H1 (cell line): ENCODE measurements around the gene COL25A1. TPM values are rescaled to one million over a fixed set of nuclear protein-coding genes. Genes with fewer than 3 reads are reported as not detected.

Experiments used
- CTCF ChIA-PET: fragments of 300-600 bp; sonication (Branson Sonifier 250); formaldehyde crosslinking; loops from one replicate; lab custom pipeline; 2021; ENCODE audit not compliant: partially characterized antibody; lab: Charles Lee
- POLR2A ChIA-PET: fragments of 300-600 bp; sonication (Branson Sonifier 250); formaldehyde crosslinking; loops from one replicate; lab custom pipeline; 2021; ENCODE audit warnings: inconsistent platforms; ENCODE audit not compliant: partially characterized antibody; lab: Charles Lee
- DNase-seq, 2 experiments: peaks; one replicate each; pipeline versions ENCODE4 v3.0.0 to v3.0.0-alpha.2; 2010 to 2022; ENCODE audit warnings: low spot score in 2 of 2, low read depth in 1 of 2, mixed read lengths in 1 of 2
- FAIRE-seq: peaks from 2 replicates; lab custom pipeline; 2011; peaks lifted over from hg19 to GRCh38; lab: Jason Lieb, UNC
- H2AFZ ChIP-seq: 2 replicates; pipeline ENCODE4 v1.8.1; 2012; ENCODE audit warnings: low read length, inconsistent platforms
- H2AK5ac ChIP-seq: 2 replicates; pipeline ENCODE4 v1.6.1; 2013; ENCODE audit warnings: low read depth, low read length
- H2BK120ac ChIP-seq: replicated peaks from 2 replicates; pipeline ENCODE3; 2013; ENCODE audit warnings: low read depth, low read length, inconsistent platforms
- H2BK12ac ChIP-seq: 2 replicates; pipeline ENCODE4 v1.6.1; 2013; ENCODE audit warnings: low read depth, low read length
- H2BK15ac ChIP-seq: 2 replicates; pipeline ENCODE4 v1.6.1; 2013; ENCODE audit warnings: low read length
- H2BK20ac ChIP-seq: 2 replicates; pipeline ENCODE4 v1.6.1; 2013; ENCODE audit warnings: low read length
- H2BK5ac ChIP-seq: 2 replicates; pipeline ENCODE4 v1.6.1; 2013; ENCODE audit warnings: low read depth, low read length
- H3K14ac ChIP-seq: 2 replicates; pipeline ENCODE4 v1.6.1; 2013; ENCODE audit warnings: inconsistent platforms; ENCODE audit not compliant: insufficient read length
- H3K18ac ChIP-seq: 2 replicates; pipeline ENCODE4 v1.6.1; 2013; ENCODE audit warnings: low read length; ENCODE audit errors: extremely low read depth
- H3K23ac ChIP-seq: 2 replicates; pipeline ENCODE4 v1.6.1; 2013; ENCODE audit warnings: inconsistent platforms; ENCODE audit not compliant: insufficient read length
- H3K23me2 ChIP-seq: 2 replicates; pipeline ENCODE4 v1.6.1; 2013; ENCODE audit warnings: low read depth, low read length
- H3K27ac ChIP-seq: 2 replicates; pipeline ENCODE4 v1.6.1; 2011; ENCODE audit warnings: low read depth, low read length, inconsistent platforms
- H3K27me3 ChIP-seq, 4 experiments: replicated peaks in 1 of 4; 1 replicate in 1 of 4; 2 replicates in 3 of 4; pipeline versions ENCODE4 v1.6.1 to v1.8.1; 2011 to 2013; ENCODE audit warnings: low read length in 3 of 4, mild to moderate bottlenecking in 3 of 4, inconsistent platforms in 2 of 4, mixed read lengths in 2 of 4, moderate library complexity in 1 of 4; ENCODE audit not compliant: control insufficient read depth in 3 of 4, insufficient read depth in 3 of 4; ENCODE audit errors: extremely low read depth in 1 of 4
- H3K36me3 ChIP-seq, 4 experiments: 2 replicates each; pipeline versions ENCODE4 v1.6.1 to v1.8.1; 2011 to 2013; ENCODE audit warnings: mild to moderate bottlenecking in 4 of 4, low read length in 3 of 4, moderate library complexity in 2 of 4, control low read depth in 1 of 4, inconsistent platforms in 1 of 4; ENCODE audit not compliant: insufficient read depth in 4 of 4, control insufficient read depth in 2 of 4
- H3K4ac ChIP-seq: replicated peaks from 2 replicates; pipeline ENCODE3; 2013; ENCODE audit warnings: low read length, low read depth, mixed read lengths, inconsistent platforms; ENCODE audit not compliant: insufficient read length
- H3K4me1 ChIP-seq, 4 experiments: replicated peaks in 1 of 4; 1 replicate in 1 of 4; 2 replicates in 3 of 4; pipeline versions ENCODE4 v1.6.1 to v1.8.1; 2011 to 2013; ENCODE audit warnings: low read length in 3 of 4, inconsistent platforms in 2 of 4, mixed read lengths in 1 of 4; ENCODE audit not compliant: insufficient read depth in 4 of 4, control insufficient read depth in 3 of 4
- H3K4me2 ChIP-seq, 2 experiments: 2 replicates each; pipeline versions ENCODE4 v1.6.1 to v1.8.1; 2011 to 2013; ENCODE audit warnings: low read depth in 2 of 2, low read length in 2 of 2, control low read depth in 1 of 2, inconsistent platforms in 1 of 2, mild to moderate bottlenecking in 1 of 2; ENCODE audit not compliant: insufficient read depth in 1 of 2
- H3K4me3 ChIP-seq, 4 experiments: fragments of 200-600, 300-600 bp in 1 of 4; sonication (generic), shearing (Covaris generic), sonication (Bioruptor Twin) in 1 of 4; 2 replicates each; pipeline versions ENCODE4 v1.5.1 to v1.8.1; 2011 to 2016; ENCODE audit warnings: low read length in 4 of 4, low read depth in 3 of 4, control low read depth in 2 of 4, inconsistent platforms in 2 of 4, mild to moderate bottlenecking in 2 of 4, mixed read lengths in 1 of 4, moderate library complexity in 1 of 4; ENCODE audit not compliant: insufficient read depth in 2 of 4; ENCODE audit errors: extremely low read depth in 1 of 4
- H3K56ac ChIP-seq: replicated peaks from 2 replicates; pipeline ENCODE3; 2013; ENCODE audit warnings: low read depth, mild to moderate bottlenecking, mixed read lengths, low read length, inconsistent platforms; ENCODE audit not compliant: insufficient read length
- H3K79me1 ChIP-seq: 2 replicates; pipeline ENCODE4 v1.6.1; 2013; ENCODE audit warnings: low read depth, low read length, control low read depth
- H3K79me2 ChIP-seq, 2 experiments: 2 replicates each; pipeline versions ENCODE4 v1.6.1 to v1.8.1; 2012 to 2013; ENCODE audit warnings: low read length in 2 of 2, mild to moderate bottlenecking in 2 of 2, inconsistent platforms in 1 of 2; ENCODE audit not compliant: insufficient read depth in 2 of 2, control insufficient read depth in 1 of 2
- H3K9ac ChIP-seq, 4 experiments: replicated peaks in 1 of 4; 1 replicate in 1 of 4; 2 replicates in 3 of 4; pipeline versions ENCODE4 v1.6.1 to v1.8.1; 2011 to 2013; ENCODE audit warnings: low read depth in 3 of 4, low read length in 3 of 4, control low read depth in 2 of 4, mild to moderate bottlenecking in 2 of 4, moderate library complexity in 2 of 4, inconsistent platforms in 1 of 4; ENCODE audit errors: extremely low read depth in 1 of 4
- H3K9me3 ChIP-seq, 2 experiments: 2 replicates each; pipeline versions ENCODE4 v1.6.1 to v1.8.1; 2012 to 2013; ENCODE audit warnings: mild to moderate bottlenecking in 2 of 2, moderate library complexity in 2 of 2, control low read depth in 1 of 2, inconsistent platforms in 1 of 2, low read depth in 1 of 2, low read length in 1 of 2, mixed read lengths in 1 of 2; ENCODE audit not compliant: insufficient read depth in 2 of 2
- H4K20me1 ChIP-seq, 2 experiments: replicated peaks in 1 of 2; 2 replicates each; pipeline versions ENCODE3 to v1.8.1; 2011 to 2013; ENCODE audit warnings: inconsistent platforms in 2 of 2, low read length in 2 of 2, mild to moderate bottlenecking in 1 of 2; ENCODE audit not compliant: insufficient read depth in 2 of 2, control insufficient read depth in 1 of 2
- H4K5ac ChIP-seq: 2 replicates; pipeline ENCODE4 v1.6.1; 2013; ENCODE audit warnings: low read length, low read depth, mixed read lengths, inconsistent platforms; ENCODE audit not compliant: insufficient read length
- H4K8ac ChIP-seq: 2 replicates; pipeline ENCODE4 v1.8.0; 2013; ENCODE audit warnings: mild to moderate bottlenecking, moderate library complexity, low read length, inconsistent platforms; ENCODE audit not compliant: insufficient read depth; ENCODE audit errors: extremely low read depth
- H4K91ac ChIP-seq: replicated peaks from 2 replicates; pipeline ENCODE3; 2013; ENCODE audit warnings: low read length, mixed read lengths, inconsistent platforms; ENCODE audit not compliant: insufficient read length
- BRCA1 ChIP-seq: IDR thresholded peaks from 2 replicates; pipeline ENCODE4 v1.6.1; 2012; ENCODE audit warnings: low read depth, low read length, improper control_type of control experiment
- NRF1 ChIP-seq: IDR thresholded peaks from 2 replicates; pipeline ENCODE4 v1.6.1; 2011; ENCODE audit warnings: mild to moderate bottlenecking, low read depth, low read length, improper control_type of control experiment
- WGBS, 2 experiments: shearing (Covaris generic) in 1 of 2; methylation state at CpG; one replicate each; pipeline versions ENCODE4 v1.1.6 to v1.1.7; 2013 to 2015; ENCODE audit warnings: low lambda C conversion rate in 2 of 2, mixed read lengths in 2 of 2, inconsistent platforms in 1 of 2, low coverage in 1 of 2, missing lambda C conversion rate in 1 of 2; ENCODE audit not compliant: insufficient replicate concordance in 2 of 2, insufficient coverage in 1 of 2, insufficient read length in 1 of 2; ENCODE audit errors: extremely low coverage in 1 of 2, missing lambda C conversion rate in 1 of 2; 5-methylcytosine and 5-hydroxymethylcytosine counted together
- polyA plus RNA-seq, 7 experiments: library from polyadenylated mRNA; depleted of rRNA in 3 of 7; stranded (reverse) in 5 of 7; unstranded in 2 of 7; fragments of >200 nt in 5 of 7; fragments of 200-250 nt in 2 of 7; gene quantifications; 1 replicate in 5 of 7; 2 replicates in 1 of 7; 4 replicates in 1 of 7; pipeline versions ENCODE4 v1.2.1 to v1.2.3, GENCODE V29; 2011 to 2013; ENCODE audit warnings: missing spikeins in 2 of 7, mixed read lengths in 2 of 7
- total RNA-seq: library from RNA; stranded (reverse); fragmentation: NEBNext Ultra II Directional; extraction: Animal tissue kit (Norgen Biotek cat#: 25700); gene quantifications from 2 replicates; pipeline ENCODE4 v1.2.1, GENCODE V29; 2021
- TF ChIP-seq, protein P1 (sequence below): IDR thresholded peaks from 2 replicates; pipeline ENCODE4 v1.6.1; 2011; ENCODE audit warnings: low read depth, mild to moderate bottlenecking, low read length; ENCODE audit not compliant: insufficient read depth

COL25A1 gene
- total and polyA plus RNA-seq, 2 of the 8 experiments (the other 6 are each of a cell fraction or from before 2014, with no cell fraction given): 1.1 to 8.3 TPM

DNA sequence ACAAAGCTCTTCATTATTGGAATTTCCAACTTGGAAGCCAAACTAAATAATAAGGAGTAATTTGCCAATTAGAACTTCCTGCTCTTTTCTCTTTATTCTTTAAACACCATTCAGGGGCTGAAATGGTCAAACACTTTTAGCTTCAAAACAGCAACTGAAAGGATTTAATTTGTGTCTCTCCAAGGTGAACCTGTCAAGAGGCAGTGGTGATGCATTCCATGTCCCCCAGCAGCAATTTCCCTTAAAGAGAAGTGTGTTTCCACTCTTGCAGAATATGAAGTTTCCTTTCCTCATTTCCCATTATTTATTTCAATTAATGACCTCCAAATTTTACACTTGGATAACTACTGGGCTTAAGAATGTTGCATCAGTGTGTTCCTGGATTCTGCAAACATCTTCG is 156.0 kb downstream of the COL25A1 start:
- H3K56ac ChIP-seq: no peak overlapping the region
- no peak overlapping the region for H2BK20ac ChIP-seq
- H3K36me3 ChIP-seq: no peaks in the 10 kb centered on the region; a peak in 1 of 8 replicates
- no peak overlapping the region for H2BK12ac ChIP-seq
- H3K4me1 ChIP-seq: peaks cover 0 to 10% (median 2%) of the 10 kb centered on the region in 4 experiments; a peak in 2 of 7 replicates
- H4K91ac ChIP-seq: no peak overlapping the region
- no peak overlapping the region for H3K4me3 ChIP-seq
- H4K8ac ChIP-seq: no peak overlapping the region
- POLR2A ChIA-PET: no interaction called here
- H3K79me2 ChIP-seq: no peaks in the 10 kb centered on the region
- no peak overlapping the region for H2BK120ac ChIP-seq
- H3K4ac ChIP-seq: no peak overlapping the region
- H3K27ac ChIP-seq: no peak overlapping the region
- no peaks in the 10 kb centered on the region for H3K9me3 ChIP-seq
- no peak for FAIRE-seq
- no peak overlapping the region for H2BK15ac ChIP-seq
- H3K23me2 ChIP-seq: peaks cover 2% of the 10 kb centered on the region; the same call in 1 of the 2 replicates
- H3K23ac ChIP-seq: no peak overlapping the region
- no peak overlapping the region for H3K4me2 ChIP-seq
- H3K18ac ChIP-seq: no peak overlapping the region
- DNase-seq: no peak
- H3K14ac ChIP-seq: no peak overlapping the region
- H2AK5ac ChIP-seq: no peak overlapping the region
- 93% methylated on average over 1 of the region's 1 CpG; no CpG with 5 or more reads in 1 of the 2 experiments for WGBS, 2 experiments
- no peak overlapping the region for H2BK5ac ChIP-seq
- H4K5ac ChIP-seq: no peak overlapping the region
- H3K27me3 ChIP-seq: no peaks in the 10 kb centered on the region
- H4K20me1 ChIP-seq: peaks cover 0 to 2% of the 10 kb centered on the region in 2 experiments
- H3K79me1 ChIP-seq: no peaks in the 10 kb centered on the region
- H2AFZ ChIP-seq: no peak overlapping the region
- CTCF ChIA-PET: no interaction called here
- no peak overlapping the region for H3K9ac ChIP-seq
- TF ChIP-seq NRF1 (no peak), BRCA1 (no peak)
- TF ChIP-seq, protein P1, sequence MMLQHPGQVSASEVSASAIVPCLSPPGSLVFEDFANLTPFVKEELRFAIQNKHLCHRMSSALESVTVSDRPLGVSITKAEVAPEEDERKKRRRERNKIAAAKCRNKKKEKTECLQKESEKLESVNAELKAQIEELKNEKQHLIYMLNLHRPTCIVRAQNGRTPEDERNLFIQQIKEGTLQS: no peak
